AG04449 (cell line): ENCODE measurements around the gene PHF21B.

Experiments
- CTCF ChIA-PET: fragments of 350-600 bp; formaldehyde crosslinking; extraction: SDS; loops from one replicate; lab custom pipeline; 2021; ENCODE audit warnings: antibody characterized with exemption; lab: Yijun Ruan, JAX
- POLR2A ChIA-PET: fragments of 400-600, 350-600 bp; formaldehyde crosslinking; extraction: SDS; loops from one replicate; lab custom pipeline; 2020; ENCODE audit warnings: antibody characterized with exemption, inconsistent platforms; lab: Yijun Ruan, JAX
- DNase-seq: peaks from one replicate; pipeline ENCODE4 v3.0.0-alpha.2; 2010; ENCODE audit warnings: low read depth, low spot score
- H3K4me3 ChIP-seq: 2 replicates; pipeline ENCODE4 v1.5.1; 2011; ENCODE audit warnings: low read depth, mild to moderate bottlenecking, control low read depth, low read length
- TF ChIP-seq, protein P1 (sequence below): IDR thresholded peaks from one replicate; pipeline ENCODE4 v1.5.1; 2011; ENCODE audit warnings: mild to moderate bottlenecking, moderate library complexity, low read length, control low read depth, inconsistent platforms; ENCODE audit not compliant: insufficient read depth; ENCODE audit errors: missing control alignments

The PHF21B gene

DNA sequence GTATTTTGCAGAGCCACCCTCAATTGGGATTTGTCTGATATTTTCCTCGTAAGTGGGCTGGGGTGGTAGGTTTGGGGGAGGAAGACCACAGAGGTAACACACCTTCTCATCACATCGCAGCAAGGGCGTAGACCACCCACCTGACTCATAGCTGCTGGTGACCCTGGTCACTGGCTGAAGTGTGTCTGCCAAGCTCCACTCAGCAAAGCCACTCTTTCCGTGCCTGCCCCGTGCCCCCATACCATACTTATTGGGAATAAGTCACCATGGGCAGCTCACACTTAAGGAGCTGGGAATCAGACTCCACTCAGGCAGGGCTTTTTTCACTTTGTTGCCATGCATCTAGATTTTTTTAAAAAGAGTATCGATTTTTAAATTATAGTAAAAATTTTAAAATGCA, 111.6 kb downstream of the PHF21B start:
- TF ChIP-seq, protein P1, sequence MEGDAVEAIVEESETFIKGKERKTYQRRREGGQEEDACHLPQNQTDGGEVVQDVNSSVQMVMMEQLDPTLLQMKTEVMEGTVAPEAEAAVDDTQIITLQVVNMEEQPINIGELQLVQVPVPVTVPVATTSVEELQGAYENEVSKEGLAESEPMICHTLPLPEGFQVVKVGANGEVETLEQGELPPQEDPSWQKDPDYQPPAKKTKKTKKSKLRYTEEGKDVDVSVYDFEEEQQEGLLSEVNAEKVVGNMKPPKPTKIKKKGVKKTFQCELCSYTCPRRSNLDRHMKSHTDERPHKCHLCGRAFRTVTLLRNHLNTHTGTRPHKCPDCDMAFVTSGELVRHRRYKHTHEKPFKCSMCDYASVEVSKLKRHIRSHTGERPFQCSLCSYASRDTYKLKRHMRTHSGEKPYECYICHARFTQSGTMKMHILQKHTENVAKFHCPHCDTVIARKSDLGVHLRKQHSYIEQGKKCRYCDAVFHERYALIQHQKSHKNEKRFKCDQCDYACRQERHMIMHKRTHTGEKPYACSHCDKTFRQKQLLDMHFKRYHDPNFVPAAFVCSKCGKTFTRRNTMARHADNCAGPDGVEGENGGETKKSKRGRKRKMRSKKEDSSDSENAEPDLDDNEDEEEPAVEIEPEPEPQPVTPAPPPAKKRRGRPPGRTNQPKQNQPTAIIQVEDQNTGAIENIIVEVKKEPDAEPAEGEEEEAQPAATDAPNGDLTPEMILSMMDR: no peak
- CTCF ChIA-PET: no interaction called here
- POLR2A ChIA-PET: no interaction called here
- no peak overlapping the region for H3K4me3 ChIP-seq
- no peak for DNase-seq

DNA sequence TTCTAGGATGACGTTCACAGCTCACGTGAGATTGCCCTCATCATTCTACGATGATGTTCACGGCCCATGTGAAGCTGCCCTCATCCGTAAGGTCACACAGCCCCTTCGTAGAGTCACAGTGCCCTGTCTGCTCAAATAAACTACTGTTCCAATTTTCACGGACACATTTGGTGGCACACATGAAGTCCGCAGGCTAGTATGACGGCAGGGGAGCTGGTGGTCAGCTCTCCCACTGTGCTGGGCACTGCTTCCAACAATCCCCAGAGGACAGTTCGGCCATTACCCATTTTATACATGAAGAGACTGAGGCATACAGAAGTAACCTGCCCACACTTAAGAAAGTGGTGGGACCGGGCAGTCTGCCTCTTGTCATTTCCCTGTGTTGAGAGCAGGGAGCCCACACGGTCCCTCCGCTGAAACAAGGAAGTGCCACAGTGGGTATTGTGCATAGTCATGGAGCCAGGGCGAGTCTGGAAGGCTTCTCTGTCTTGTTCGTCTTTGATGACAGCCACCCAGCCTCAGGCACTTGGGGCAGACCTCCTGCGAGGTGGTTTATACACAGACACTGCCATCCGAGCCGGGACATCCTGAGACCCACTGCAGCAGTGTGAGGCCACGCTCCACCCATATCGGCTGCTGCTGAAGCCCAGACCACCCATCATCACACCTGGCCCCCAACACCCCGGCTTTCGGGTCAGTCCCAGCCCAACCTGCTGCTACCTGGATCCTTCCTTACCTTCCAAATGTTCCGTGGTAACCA, 114.3 kb downstream of the PHF21B start:
- ChIA-PET POLR2A (no interaction called here), CTCF (no interaction called here)
- no peak overlapping the region for H3K4me3 ChIP-seq
- TF ChIP-seq, protein P1: no peak
- DNase-seq: no peak

DNA sequence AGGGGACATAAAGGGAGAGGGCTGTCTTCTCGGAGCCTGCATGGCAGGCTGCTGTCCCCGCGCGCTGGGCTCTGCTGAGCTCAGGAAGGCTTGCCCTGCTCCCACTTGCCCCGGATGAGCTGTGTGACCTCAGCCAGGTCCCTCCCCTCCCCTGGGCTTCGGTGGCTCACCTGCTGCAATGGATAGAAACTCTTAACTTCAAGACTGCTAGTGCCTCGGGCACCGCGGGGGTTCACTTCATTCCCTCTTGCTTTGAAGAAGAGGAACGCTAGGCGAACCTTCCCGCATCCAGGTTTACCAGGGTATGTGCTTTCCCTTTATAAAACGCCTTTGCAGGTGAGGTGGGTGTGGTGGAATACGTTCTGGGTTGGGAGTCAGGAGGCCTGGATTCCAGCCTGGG, 115.0 kb downstream of the PHF21B start:
- TF ChIP-seq, protein P1: no peak
- DNase-seq: no peak
- H3K4me3 ChIP-seq: no peak overlapping the region
- ChIA-PET POLR2A (no interaction called here), CTCF (no interaction called here)

DNA sequence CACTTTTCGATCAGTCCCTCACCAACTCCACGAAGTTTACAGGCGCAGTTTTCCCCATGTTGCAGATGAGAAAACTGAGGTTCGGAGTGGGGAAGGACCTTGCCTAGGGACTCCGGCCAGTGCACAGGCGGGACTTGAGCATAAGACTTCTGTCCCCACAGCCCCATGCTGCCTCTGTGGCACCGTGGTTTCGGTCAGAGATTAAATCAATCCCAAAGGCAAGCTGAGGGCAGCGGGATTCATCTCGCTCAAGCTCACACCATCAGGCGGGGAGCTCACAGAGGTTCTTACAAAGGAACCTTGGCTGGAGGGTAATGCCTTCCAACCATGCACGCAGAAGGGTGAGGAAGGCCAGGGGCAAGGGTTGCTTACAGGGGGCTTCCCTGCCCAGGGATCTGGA, 115.5 kb downstream of the PHF21B start:
- DNase-seq: no peak
- POLR2A ChIA-PET: no interaction called here
- CTCF ChIA-PET: no interaction called here
- no peak overlapping the region for H3K4me3 ChIP-seq
- TF ChIP-seq, protein P1: no peak

DNA sequence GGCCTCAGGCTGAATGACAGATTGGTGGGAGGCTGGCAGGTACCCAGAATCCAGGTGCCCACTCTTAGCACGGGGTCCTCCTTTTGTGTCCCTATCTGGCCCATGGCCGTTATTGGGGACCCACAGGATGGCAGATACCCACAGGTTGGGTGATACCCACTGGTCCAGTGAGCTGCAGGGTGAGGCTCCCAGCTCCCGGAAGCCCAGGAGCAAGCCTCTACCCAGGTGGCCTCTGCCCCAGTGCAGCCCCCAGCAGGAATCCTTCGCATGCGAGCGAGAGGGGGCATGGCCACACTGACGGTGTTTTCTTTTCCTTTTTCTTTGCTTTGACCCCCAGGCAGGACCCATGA, 116.1 kb downstream of the PHF21B start:
- POLR2A ChIA-PET: no interaction called here
- CTCF ChIA-PET: no interaction called here
- H3K4me3 ChIP-seq: no peak overlapping the region
- no peak for DNase-seq
- TF ChIP-seq, protein P1: no peak

DNA sequence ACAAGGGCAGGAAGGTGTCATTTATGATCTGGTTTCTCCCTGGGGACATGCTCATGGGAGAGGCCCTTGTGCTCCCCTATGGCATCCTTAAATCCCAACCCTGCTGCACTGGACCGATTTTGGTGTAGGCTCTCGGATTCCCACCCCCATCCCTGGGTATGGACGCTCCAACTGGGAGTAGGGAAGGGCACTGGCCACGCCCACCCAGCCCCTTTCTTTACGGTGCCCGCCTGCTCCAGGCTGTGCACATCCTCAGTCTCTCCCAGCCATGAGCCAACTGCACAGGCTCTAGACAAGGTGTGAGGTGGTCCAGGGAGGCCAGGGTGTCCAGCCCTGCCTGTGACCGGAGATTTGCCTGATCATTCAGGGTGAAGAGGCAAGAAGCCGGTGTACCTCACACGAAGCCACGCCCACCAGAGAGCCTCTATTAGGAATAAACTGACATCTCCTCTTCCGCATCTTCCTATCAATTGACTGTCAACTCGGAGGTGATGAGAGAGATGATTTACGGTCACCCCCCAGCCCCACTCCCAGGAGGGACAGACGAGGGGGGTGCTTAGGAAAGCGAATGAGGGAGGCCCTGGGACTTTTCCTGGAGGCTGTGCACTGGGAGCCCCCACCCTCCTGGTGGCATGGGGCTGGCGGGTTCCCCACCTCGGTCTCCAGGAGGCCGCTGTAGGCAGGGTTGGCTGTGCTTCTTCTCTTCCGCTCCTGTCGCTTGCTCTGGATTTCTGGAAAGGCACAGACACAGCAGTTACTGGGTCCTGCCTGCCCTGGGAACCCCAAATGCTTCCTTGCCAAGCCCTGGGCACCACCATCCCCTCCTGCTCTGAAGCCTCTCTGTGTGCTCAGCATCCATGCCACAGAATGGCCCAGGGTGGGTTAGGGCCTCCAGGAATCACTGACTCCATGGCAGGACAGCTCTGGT, 116.7 kb downstream of the PHF21B start:
- ChIA-PET POLR2A (no interaction called here), CTCF (no interaction called here)
- TF ChIP-seq, protein P1: no peak
- DNase-seq: no peak
- no peak overlapping the region for H3K4me3 ChIP-seq
